Measurements from ENCODE around the gene IFI27L2.

IFI27L2 gene

GRCh38 chr14:94123296-94123695 lies 6.1 kb downstream of the IFI27L2 start:
- no peak overlapping the region for H3K27ac ChIP-seq
- no peaks in the 10 kb centered on the region for H3K27me3 ChIP-seq
- TF ChIP-seq CTCF (IDR thresholded peaks at IDR 0.05): no peak
- peaks cover 0 to 20% (median 17%) of the 10 kb centered on the region in 3 donors for H3K9me3 ChIP-seq
- DNase-seq: peak in 1 of 2 donors; percentile 45
- no peak overlapping the region for H3K4me3 ChIP-seq
- peaks cover 0 to 6% (median 2%) of the 10 kb centered on the region in 4 donors for H3K4me1 ChIP-seq
- peaks cover 0 to 16% (median 0%) of the 10 kb centered on the region in 3 donors for H3K36me3 ChIP-seq
- intact Hi-C loops (cut with DNase I; ENCODE audit: low total_unique reads): no loop called here

GRCh38 chr14:94122438-94122837 lies 7.0 kb downstream of the IFI27L2 start:
- DNase-seq: peak in 1 of 2 donors; percentile 31
- Histone ChIP-seq H3K4me3 (no peak overlapping the region), H3K9me3 (peaks cover 0 to 20% (median 17%) of the 10 kb centered on the region in 3 donors), H3K27ac (no peak overlapping the region), H3K36me3 (peaks cover 0 to 10% (median 0%) of the 10 kb centered on the region in 3 donors), H3K27me3 (no peaks in the 10 kb centered on the region), H3K4me1 (peaks cover 0 to 6% (median 2%) of the 10 kb centered on the region in 4 donors)
- intact Hi-C loops (cut with DNase I; ENCODE audit: low total_unique reads): no loop called here
- TF ChIP-seq CTCF (IDR thresholded peaks at IDR 0.05): no peak

- peaks cover 0 to 3% of the 10 kb centered on the region in 2 donors for H3K27me3 ChIP-seq
These were observed 7.9 kb downstream of the IFI27L2 start for GRCh38 chr14:94121485-94121884.

GRCh38 chr14:94120667-94121340 lies 8.6 kb downstream of the IFI27L2 start:
- Histone ChIP-seq H3K4me3 (no peak overlapping the region), H3K9me3 (peaks cover 0 to 20% (median 17%) of the 10 kb centered on the region in 3 donors), H3K27me3 (peaks cover 0 to 10% of the 10 kb centered on the region in 2 donors), H3K36me3 (no peaks in the 10 kb centered on the region), H3K4me1 (peaks cover 0 to 6% (median 2%) of the 10 kb centered on the region in 4 donors), H3K27ac (peak overlapping the region in 1 of 2 donors; percentile 24)
- intact Hi-C loops (cut with DNase I; ENCODE audit: low total_unique reads): no loop called here
- peak in 1 of 2 donors; percentile 55 for DNase-seq
- TF ChIP-seq CTCF (IDR thresholded peaks at IDR 0.05): no peak

More at GRCh38 chr14:94121485-94121884, 7.9 kb downstream of the IFI27L2 start:
- no peak overlapping the region for H3K4me3 ChIP-seq
- H3K36me3 ChIP-seq: peaks cover 0 to under 1% (median 0%) of the 10 kb centered on the region in 3 donors
- intact Hi-C loops (cut with DNase I; ENCODE audit: low total_unique reads): no loop called here
- H3K27ac ChIP-seq: peak overlapping the region in 1 of 2 donors; percentile 24
- TF ChIP-seq CTCF (IDR thresholded peaks at IDR 0.05): no peak
- peaks cover 0 to 6% (median 2%) of the 10 kb centered on the region in 4 donors for H3K4me1 ChIP-seq
- peaks cover 0 to 20% (median 17%) of the 10 kb centered on the region in 3 donors for H3K9me3 ChIP-seq
- DNase-seq: peak in 1 of 2 donors; percentile 32

- no peak overlapping the region for H3K4me3 ChIP-seq
- no peak for TF ChIP-seq CTCF (IDR thresholded peaks at IDR 0.05)
- peaks cover 0 to 9% (median 2%) of the 10 kb centered on the region in 4 donors for H3K4me1 ChIP-seq
- no peaks in the 10 kb centered on the region for H3K36me3 ChIP-seq
- H3K9me3 ChIP-seq: peaks cover 0 to 20% (median 17%) of the 10 kb centered on the region in 3 donors
- intact Hi-C loops (cut with DNase I; ENCODE audit: low total_unique reads): no loop called here
- peaks cover 0 to 15% of the 10 kb centered on the region in 2 donors for H3K27me3 ChIP-seq
- no peak overlapping the region for H3K27ac ChIP-seq
- no peak for DNase-seq
These were observed 10.3 kb downstream of the IFI27L2 start for GRCh38 chr14:94119071-94119470.
